H1 (cell line): ENCODE measurements around the gene PFDN5. TPM values are rescaled to one million over a fixed set of nuclear protein-coding genes. Genes with fewer than 3 reads are reported as not detected.

Experiments
- BACH1 ChIP-seq: IDR thresholded peaks from 2 replicates; pipeline ENCODE4 v1.6.1; 2012; ENCODE audit warnings: low read length, improper control_type of control experiment
- SP1 ChIP-seq: IDR thresholded peaks from 2 replicates; pipeline ENCODE4 v1.6.1; 2011; ENCODE audit warnings: low read depth, low read length
- TAF7 ChIP-seq: optimal IDR thresholded peaks from 2 replicates; pipeline ENCODE3; 2011; ENCODE audit warnings: low read depth, mild to moderate bottlenecking, inconsistent platforms, low read length, moderate library complexity, borderline replicate concordance
- polyA plus RNA-seq, 7 experiments: library from polyadenylated mRNA; depleted of rRNA in 3 of 7; stranded (reverse) in 5 of 7; unstranded in 2 of 7; fragments of >200 nt in 5 of 7; fragments of 200-250 nt in 2 of 7; gene quantifications; 1 replicate in 5 of 7; 2 replicates in 1 of 7; 4 replicates in 1 of 7; pipeline versions ENCODE4 v1.2.1 to v1.2.3, GENCODE V29; 2011 to 2013; ENCODE audit warnings: missing spikeins in 2 of 7, mixed read lengths in 2 of 7
- total RNA-seq: library from RNA; stranded (reverse); fragmentation: NEBNext Ultra II Directional; extraction: Animal tissue kit (Norgen Biotek cat#: 25700); gene quantifications from 2 replicates; pipeline ENCODE4 v1.2.1, GENCODE V29; 2021

Gene PFDN5
- total and polyA plus RNA-seq, 2 of the 8 experiments (the other 6 are each of a cell fraction or from before 2014, with no cell fraction given): 290 to 630 TPM

DNA sequence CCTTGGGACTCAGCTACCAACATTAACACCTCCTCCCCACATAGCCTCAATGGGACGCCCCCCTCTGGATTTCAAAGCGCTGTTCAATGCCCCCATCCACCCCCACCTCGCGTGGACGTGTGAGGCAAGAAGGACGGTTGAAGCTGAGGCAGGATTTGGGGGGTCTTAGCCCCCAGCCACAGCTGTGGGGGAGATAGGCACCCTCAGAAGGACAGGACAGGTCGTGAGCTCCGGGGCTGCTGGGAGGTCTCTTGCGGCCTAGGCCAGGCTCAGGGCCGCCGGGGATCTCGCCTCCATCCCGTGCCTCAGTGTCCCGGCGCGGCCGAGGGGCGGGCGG, 49.1 kb downstream of the PFDN5 start (continued):
- TF ChIP-seq BACH1: no peak
- no peak for TF ChIP-seq TAF7
- no peak for TF ChIP-seq SP1
